NCI-H187 (cell line): ENCODE measurements around the gene SNX9.
"Not testable (repeated sequence)": the region's sequence is repeated elsewhere in the genome, so short reads cannot be mapped to it uniquely, and the experiment has no call there.

Experiments
- DNase-seq, 2 experiments: peaks; one replicate each; lab custom pipeline; 2025; lab: John Stamatoyannopoulos, UW

SNX9 gene

GRCh38 chr6:157954150-157955117 is 131.4 kb downstream of the SNX9 start:
- DNase-seq, result no peak

- no peak for DNase-seq
Measured at GRCh38 chr6:157955675-157956074, 132.6 kb downstream of the SNX9 start.

- DNase-seq, result no peak
Measured at GRCh38 chr6:157956171-157956730, 133.2 kb downstream of the SNX9 start.

- no peak for DNase-seq
Measured at GRCh38 chr6:157959451-157960227, 136.6 kb downstream of the SNX9 start.

- no peak for DNase-seq
Measured at GRCh38 chr6:157961153-157961831, 138.2 kb downstream of the SNX9 start.

GRCh38 chr6:157961832-157962575 is 139.0 kb downstream of the SNX9 start:
- no peak for DNase-seq

- DNase-seq, result no peak
Measured at GRCh38 chr6:157962601-157963302, 139.7 kb downstream of the SNX9 start.

GRCh38 chr6:157964100-157964499 is 141.1 kb downstream of the SNX9 start:
- DNase-seq, result no peak

GRCh38 chr6:157965387-157965786 is 142.3 kb downstream of the SNX9 start:
- no peak for DNase-seq

GRCh38 chr6:157966589-157966977 is 143.5 kb downstream of the SNX9 start:
- DNase-seq, result no peak

GRCh38 chr6:157967020-157967419 is 144.0 kb downstream of the SNX9 start:
- DNase-seq, result no peak

- DNase-seq, result no peak
Measured at GRCh38 chr6:157967486-157967885, 144.4 kb downstream of the SNX9 start.

- not testable (repeated sequence) for DNase-seq
Measured at GRCh38 chr6:157972177-157972576, 149.1 kb downstream of the SNX9 start.

GRCh38 chr6:157974341-157974894 is 151.4 kb downstream of the SNX9 start:
- no peak for DNase-seq

GRCh38 chr6:157974967-157975366 is 151.9 kb downstream of the SNX9 start:
- no peak for DNase-seq

GRCh38 chr6:157975456-157975855 is 152.4 kb downstream of the SNX9 start:
- no peak for DNase-seq

- no peak for DNase-seq
Measured at GRCh38 chr6:157976345-157977175, 153.5 kb downstream of the SNX9 start.

- no peak for DNase-seq
Measured at GRCh38 chr6:157977176-157977804, 154.2 kb downstream of the SNX9 start.
